Measurements from ENCODE around the gene SFXN3.

The SFXN3 gene

DNA sequence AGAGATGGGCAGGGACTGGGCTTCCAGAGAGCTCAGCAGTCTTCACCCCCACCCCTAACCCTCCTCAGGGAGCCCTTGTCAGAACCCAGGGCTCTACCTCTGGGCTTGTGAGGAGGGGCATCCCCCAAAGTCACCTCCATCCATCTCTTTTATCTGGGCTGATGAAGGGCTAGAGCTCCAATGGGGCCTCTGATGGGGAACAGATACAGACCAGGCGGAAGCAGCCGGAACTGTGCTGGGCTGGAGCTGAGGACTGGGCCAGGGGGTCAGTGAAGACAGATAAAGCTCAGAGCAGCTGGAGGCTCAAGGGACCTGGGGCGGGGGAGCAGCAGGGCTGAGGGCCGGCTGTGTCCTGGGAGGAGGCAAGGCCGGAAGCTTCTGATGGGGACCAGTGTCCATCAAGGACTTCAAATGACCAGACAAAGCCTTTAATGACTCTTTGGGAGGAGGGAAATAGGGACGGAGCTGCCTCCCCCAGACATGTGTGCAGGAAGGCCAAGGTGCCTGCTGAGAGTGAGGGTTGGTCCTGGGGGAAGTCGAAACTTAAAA is 40.9 kb downstream of the SFXN3 start:
- DNase-seq (ENCODE audit: low read depth) = no peak

DNA sequence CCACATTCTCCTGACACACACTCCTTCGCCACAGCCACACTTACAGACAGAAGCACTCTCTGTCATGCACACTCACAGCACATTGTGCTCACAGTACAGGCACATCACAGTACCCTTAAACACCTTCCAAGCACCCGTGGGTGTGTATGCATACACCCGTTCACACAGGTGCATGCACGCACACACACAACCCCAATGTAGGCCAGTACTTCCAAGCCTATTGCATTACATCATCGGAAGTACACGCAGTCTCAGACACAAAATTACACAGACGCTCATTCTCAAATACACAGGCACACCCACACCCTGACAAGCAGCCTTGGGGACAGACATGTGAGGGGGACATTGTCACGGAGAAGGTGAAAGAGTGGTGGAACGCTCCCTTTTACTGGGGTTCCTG is 41.9 kb downstream of the SFXN3 start:
- TF ChIP-seq, protein P1, sequence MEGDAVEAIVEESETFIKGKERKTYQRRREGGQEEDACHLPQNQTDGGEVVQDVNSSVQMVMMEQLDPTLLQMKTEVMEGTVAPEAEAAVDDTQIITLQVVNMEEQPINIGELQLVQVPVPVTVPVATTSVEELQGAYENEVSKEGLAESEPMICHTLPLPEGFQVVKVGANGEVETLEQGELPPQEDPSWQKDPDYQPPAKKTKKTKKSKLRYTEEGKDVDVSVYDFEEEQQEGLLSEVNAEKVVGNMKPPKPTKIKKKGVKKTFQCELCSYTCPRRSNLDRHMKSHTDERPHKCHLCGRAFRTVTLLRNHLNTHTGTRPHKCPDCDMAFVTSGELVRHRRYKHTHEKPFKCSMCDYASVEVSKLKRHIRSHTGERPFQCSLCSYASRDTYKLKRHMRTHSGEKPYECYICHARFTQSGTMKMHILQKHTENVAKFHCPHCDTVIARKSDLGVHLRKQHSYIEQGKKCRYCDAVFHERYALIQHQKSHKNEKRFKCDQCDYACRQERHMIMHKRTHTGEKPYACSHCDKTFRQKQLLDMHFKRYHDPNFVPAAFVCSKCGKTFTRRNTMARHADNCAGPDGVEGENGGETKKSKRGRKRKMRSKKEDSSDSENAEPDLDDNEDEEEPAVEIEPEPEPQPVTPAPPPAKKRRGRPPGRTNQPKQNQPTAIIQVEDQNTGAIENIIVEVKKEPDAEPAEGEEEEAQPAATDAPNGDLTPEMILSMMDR (IDR thresholded peaks at IDR 0.05; ENCODE audit: low read depth, low read length, missing control alignments) = no peak
- DNase-seq (ENCODE audit: low read depth) = no peak
- no peak overlapping the region for H3K4me3 ChIP-seq (ENCODE audit: low read depth, low read length)
- in situ Hi-C loops (cut with HindIII; ENCODE audit: low sequenced_read_pairs) = no loop called here

More for the DNA sequence above, 40.9 kb downstream of the SFXN3 start:
- in situ Hi-C loops (cut with HindIII; ENCODE audit: low sequenced_read_pairs) = no loop called here
- TF ChIP-seq, protein P1 (IDR thresholded peaks at IDR 0.05; ENCODE audit: low read depth, low read length, missing control alignments) = no peak
- no peak overlapping the region for H3K4me3 ChIP-seq (ENCODE audit: low read depth, low read length)

DNA sequence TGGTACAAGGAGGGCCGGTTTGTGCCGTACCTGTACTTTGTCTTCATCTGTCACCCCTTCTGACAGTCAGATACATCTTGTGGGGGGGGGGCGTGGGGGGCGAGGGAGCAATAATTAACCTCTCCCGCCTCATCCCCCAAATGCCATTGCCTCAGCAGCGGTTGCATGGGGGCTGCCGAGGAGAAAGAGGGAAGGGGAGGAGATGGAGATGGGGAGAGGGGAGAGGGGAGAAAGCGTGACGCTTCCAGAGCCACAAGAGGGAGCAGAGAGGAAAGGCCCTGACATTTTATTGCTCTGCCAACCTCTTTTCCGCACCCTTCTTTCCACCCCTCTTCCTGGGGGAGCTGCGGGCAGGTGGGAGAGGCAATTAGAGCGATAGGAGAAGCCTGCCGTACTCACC is 42.6 kb downstream of the SFXN3 start:
- TF ChIP-seq, protein P1 (IDR thresholded peaks at IDR 0.05; ENCODE audit: low read depth, low read length, missing control alignments) = no peak
- no peak overlapping the region for H3K4me3 ChIP-seq (ENCODE audit: low read depth, low read length)
- DNase-seq (ENCODE audit: low read depth) = no peak
- in situ Hi-C loops (cut with HindIII; ENCODE audit: low sequenced_read_pairs) = no loop called here

DNA sequence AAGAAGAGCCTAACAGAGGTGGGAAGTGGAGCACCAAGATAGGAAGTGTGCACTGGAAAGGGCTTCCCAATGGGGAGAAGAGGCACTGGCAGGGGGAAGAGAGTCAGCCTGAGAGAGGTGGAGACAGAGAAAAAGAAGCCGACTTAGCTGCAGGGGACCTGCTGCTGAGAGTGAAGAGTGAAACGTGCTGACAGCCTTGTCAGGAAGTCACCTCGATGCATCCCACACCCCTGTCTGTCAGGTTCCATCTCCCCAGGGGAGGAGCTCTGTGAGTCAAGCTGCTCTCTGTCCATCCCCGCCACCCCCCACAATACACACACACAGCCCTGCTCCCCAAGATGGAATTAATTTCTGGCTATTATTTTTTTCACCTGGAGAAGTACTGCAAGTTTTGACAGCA is 44.7 kb downstream of the SFXN3 start:
- TF ChIP-seq, protein P1 (IDR thresholded peaks at IDR 0.05; ENCODE audit: low read depth, low read length, missing control alignments) = no peak
- in situ Hi-C loops (cut with HindIII; ENCODE audit: low sequenced_read_pairs) = no loop called here
- no peak for DNase-seq (ENCODE audit: low read depth)
- no peak overlapping the region for H3K4me3 ChIP-seq (ENCODE audit: low read depth, low read length)

DNA sequence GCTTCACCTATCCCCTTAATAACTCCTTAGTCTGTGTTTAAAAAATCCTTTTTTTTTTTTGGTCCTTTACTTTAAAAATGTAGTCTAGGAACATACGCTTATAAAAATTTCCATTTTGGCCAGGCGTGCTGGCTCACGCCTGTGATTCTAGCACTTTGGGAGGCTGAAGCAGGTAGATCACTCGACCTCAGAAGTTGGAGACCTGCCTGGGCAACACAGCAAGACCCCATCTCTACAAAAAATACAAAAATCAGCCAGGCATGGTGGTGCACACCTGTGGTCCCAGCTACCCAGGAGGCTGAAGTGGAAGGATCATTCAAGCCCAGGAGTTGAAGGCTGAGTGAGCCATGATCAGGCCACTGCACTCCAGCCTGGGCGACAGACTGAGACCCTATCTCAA is 45.6 kb downstream of the SFXN3 start:
- H3K4me3 ChIP-seq (ENCODE audit: low read depth, low read length) = no peak overlapping the region
- DNase-seq (ENCODE audit: low read depth) = no peak
- TF ChIP-seq, protein P1 (IDR thresholded peaks at IDR 0.05; ENCODE audit: low read depth, low read length, missing control alignments) = no peak
- in situ Hi-C loops (cut with HindIII; ENCODE audit: low sequenced_read_pairs) = no loop called here

DNA sequence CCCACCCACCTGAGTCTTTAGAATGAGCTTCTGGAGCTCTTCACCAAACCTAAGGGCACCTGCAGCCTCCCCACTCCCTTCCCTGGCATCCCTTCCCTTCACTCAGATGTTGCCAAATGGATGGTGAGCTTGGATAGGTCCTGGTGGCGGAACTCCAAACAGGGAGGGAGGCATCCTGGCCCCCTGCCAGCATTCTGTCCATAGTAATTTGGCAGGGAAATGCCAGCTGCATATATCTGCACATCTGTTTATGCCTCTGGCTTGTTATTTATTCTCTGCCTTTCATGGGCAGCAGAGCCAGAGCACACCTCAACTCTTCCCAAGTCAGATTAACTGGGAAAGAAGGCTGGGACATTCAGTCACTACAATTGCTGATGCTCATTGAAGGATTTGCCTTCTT is 48.8 kb downstream of the SFXN3 start:
- DNase-seq (ENCODE audit: low read depth) = no peak
- TF ChIP-seq, protein P1 (IDR thresholded peaks at IDR 0.05; ENCODE audit: low read depth, low read length, missing control alignments) = no peak
- H3K4me3 ChIP-seq (ENCODE audit: low read depth, low read length) = no peak overlapping the region
- in situ Hi-C loops (cut with HindIII; ENCODE audit: low sequenced_read_pairs) = no loop called here

Measured in astrocyte of the cerebellum (primary cell).